ENCODE measurements around the gene KRT32.
"Not testable (repeated sequence)": the region's sequence is repeated elsewhere in the genome, so short reads cannot be mapped to it uniquely, and the experiment has no call there.

The KRT32 gene

GRCh38 chr17:41463746-41464145, 3.4 kb downstream of the KRT32 start:
- DNase-seq = no peak

- no peak for DNase-seq
Measured at GRCh38 chr17:41462705-41463104, 4.5 kb downstream of the KRT32 start.

- DNase-seq = no peak
Measured at GRCh38 chr17:41457676-41458075, 9.5 kb downstream of the KRT32 start.

DNA sequence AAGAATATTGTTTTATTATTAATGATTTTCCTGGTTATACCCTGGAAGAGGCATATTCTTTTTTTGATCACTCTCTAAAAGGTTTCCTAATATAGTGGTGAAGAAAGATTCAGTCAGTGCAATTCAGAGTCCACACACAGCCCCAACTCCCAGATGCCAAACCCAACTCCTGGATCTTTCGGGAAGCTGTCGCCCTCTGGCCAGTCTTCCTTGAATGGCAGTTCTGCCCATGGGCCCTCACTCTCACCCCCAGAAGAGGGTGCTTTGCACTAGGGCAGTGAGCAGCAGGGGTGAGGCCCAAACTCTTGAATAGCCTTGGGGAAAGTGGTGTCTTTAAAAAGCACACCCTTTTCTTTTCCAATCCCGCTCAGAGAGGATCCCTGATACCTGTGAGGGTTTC, 11.0 kb downstream of the KRT32 start:
- DNase-seq = no peak

GRCh38 chr17:41455236-41455635, 11.9 kb downstream of the KRT32 start:
- DNase-seq = no peak

DNA sequence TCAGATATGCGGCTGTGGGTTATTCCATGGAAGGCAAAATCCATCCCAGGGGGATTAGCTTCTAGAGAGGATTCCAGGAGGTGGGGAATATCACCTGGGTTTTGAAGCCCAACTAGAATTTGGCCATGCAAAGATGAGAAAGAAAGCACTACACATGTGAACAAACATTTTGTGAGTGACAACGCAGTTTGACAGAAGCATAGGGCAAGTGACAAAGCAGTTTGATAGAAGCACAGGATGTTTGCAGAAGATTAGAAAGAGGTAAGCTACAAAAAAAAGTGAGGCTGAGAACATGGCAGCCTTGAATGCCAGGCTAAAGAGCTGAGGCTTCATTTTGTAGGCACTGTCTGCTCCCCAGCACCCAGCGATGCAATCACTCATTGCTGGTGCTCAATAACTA, 14.1 kb downstream of the KRT32 start:
- DNase-seq = no peak

- DNase-seq = no peak
Measured at GRCh38 chr17:41452281-41452680, 14.9 kb downstream of the KRT32 start.

- DNase-seq = no peak
Measured at GRCh38 chr17:41451154-41451728, 15.9 kb downstream of the KRT32 start.

- no peak for DNase-seq
Measured at GRCh38 chr17:41449008-41449407, 18.2 kb downstream of the KRT32 start.

DNA sequence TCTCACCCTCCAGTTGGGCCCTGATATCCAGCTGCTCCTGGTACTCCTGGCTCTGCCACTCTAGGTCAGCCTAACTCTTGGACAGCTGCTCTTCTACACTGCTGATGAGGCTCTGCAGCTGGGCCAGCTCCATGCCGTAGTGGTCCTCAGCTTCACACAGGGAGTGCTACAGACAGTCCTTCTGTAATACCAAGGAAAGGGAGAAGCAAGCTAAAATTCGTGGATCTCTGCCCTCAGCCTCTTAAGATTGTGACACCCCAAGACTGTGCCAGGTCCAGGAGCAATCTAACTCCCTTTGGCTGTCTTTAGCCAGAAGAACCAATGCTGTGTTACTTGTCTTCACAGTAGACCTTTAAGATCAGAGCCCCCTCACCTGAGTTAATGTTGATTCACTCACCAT, 18.7 kb downstream of the KRT32 start:
- DNase-seq = no peak

DNA sequence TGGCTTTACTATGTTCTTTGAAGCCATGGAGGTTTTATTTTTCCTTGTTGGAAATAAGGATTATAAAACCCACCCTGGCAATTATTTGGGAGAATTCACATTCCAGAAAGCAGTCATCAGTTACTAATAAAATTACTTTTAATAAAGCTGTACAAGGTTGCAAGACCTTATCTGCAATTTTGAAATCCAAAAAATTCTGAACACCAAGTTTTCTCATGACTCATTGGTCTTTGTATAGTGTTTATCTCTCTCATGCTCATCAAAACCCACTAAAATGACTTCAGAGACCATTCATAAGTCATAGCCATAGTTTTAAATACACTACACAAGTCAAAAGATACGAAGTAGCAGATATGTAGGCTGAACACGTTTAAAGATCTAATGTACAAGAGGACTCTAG, 20.4 kb downstream of the KRT32 start:
- no peak for DNase-seq

DNA sequence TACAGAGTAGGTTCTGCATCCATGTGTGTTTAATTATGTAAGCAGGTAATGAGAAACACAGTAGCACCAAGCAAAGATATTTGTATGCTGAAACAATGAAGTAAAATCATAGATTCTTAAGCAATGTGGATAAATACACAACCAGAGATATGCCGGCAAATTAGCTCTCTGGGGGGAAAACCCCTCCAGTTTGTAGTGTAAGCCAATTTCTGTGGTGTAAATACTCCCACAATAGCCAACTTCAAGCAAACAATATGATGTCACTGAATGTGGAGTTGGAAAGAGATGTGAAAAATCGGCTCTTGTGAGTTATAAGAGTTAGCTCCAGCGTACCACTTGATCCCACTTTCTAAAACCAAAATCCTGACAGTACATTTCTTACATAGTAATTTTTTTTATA, 22.5 kb downstream of the KRT32 start:
- DNase-seq = no peak

DNA sequence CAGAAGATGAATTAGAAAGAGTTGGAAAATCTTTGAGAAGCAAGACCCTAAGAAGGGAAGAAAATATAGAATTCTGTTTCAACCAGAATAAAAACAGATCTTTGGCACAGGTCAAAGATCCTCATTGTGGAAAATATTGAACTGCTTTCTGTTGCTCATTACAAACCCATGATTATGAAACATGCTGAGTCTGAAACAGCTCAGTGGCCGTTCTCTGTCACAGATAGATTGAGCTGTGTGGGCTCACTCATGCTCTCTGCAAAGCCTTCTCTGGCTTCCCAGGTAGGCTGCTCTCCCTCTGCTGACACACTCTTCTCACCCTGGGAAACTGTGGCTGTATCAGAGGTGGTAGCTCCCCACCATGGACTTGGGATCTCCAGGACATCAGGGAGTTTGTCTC, 23.0 kb downstream of the KRT32 start:
- no peak for DNase-seq

GRCh38 chr17:41442739-41443138, 24.4 kb downstream of the KRT32 start:
- DNase-seq = no peak

DNA sequence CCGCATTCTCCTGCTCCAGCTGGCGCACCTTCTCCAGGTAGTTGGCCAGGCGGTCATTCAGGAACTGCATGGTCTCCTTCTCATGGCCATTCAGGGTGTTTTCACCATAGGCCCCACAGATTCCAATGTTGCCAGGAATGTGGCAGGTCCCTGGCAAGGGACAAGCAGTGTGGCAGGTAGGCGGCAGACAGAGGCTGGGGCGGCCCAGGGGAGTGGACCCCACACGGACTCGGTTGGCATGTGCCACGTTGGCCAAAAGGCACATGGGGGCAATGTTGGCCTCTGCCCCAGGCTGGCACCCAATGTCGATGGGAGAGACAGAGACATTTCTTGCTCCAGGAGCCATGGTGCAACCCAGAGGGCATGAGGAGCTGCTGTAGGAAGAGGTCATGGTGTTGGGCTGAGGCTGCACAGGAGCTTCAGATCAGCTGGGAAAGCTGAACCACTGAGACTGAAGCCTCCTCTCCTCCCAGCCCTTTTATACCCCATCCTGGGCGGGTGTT, 26.6 kb downstream of the KRT32 start, which contains the start of gene KRT38:
TSS of gene KRT38 (minus strand) at position 453 of the 503 bp plus-strand sequence. CDS start at position 391, 62 bp downstream.
- DNase-seq = no peak

- DNase-seq = no peak
Measured at GRCh38 chr17:41439375-41439774, 27.8 kb downstream of the KRT32 start.

DNA sequence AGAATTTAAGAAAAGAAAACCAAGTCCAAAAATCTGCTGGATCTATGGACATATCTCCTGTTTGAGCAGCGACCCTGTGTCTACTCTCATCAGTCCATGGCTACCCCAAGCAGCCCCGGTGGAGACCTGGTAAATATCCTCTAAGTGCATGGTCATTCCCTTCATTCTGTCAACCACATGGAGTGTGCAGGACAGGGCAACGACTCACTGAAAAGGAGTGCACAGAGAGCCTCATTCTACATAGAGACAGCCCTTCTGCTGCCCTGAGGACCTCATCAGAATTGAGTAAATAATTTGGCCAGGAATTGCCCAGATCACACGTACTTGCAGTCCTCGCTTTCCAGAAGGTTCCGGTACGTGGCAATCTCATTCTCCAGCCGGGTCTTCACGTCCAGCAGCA, 29.4 kb downstream of the KRT32 start:
- no peak for DNase-seq

DNA sequence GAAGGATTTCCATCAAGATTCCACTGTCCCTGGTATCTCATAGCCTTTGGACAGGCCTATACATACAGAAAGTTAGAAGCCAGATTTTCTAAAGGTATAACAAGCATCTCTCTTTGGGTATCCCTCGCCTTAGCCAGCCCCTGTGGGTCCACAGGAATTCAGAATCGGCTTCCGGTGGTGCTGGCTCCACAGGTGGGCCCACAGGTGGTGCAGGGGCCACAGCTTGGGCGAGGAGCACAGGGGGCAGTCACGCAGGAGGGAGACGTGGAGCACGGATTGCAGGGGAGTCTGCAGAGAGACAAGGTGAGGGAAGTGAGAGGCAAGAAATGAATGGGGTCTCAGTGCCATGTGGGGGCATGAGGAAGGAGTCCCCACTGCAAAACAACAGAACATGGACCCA, 29.9 kb downstream of the KRT32 start:
- DNase-seq = no peak

DNA sequence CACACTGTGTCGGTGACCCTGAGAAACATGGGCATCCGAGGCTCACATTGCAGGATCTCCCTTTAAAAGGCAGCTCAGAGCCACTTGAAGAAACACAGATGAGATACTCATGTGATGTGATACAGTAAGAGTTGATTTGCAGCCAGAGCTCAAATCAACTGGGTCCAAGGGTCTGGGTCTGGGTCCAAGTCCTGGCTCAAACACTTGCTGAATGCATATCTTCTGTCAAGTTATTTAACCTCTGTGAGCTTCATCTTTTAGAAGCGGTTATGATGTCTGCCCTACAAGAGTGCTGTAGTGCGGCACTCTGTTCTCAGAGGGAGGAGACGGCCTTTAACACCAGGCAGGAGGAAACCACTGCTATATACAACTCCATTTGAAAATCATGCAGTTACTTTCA, 32.8 kb downstream of the KRT32 start:
- no peak for DNase-seq

DNA sequence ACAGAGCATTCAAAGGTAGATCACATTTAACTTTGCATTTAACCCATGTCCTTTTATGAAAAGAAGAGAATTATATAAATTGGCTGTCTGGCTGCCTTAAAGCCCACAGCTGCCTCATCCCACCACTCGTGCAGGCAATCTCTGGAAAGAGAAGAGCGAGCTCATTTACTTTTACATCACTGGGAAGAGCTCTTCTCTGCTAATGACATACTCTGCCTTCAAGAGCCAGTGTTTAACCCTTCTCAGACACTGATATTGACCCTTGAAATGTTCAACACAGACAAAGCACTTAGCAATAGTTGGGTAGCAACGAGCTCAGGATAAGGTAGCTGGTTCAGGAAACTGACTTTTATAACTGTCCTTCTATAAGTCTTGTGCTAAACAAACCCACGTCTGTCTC, 33.2 kb downstream of the KRT32 start:
- no peak for DNase-seq

DNA sequence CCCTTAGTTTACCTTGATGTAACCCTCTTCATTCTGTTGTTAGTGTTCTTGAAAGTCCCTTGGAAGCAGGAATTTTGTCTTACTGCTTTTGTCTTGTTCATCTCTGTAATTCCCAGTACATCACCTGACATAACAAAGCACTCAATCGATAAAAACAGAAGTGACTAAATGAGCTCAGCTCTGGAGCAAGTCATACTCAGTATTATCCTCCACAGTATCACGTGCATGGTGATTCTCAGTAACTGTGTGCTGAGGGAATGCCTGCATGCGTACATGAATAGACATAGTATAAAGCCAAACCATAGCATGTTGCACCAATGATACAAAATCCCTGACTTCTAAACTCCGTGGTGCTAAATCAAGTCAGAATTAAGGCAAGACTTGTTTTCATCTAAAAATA, 33.6 kb downstream of the KRT32 start:
- no peak for DNase-seq

DNA sequence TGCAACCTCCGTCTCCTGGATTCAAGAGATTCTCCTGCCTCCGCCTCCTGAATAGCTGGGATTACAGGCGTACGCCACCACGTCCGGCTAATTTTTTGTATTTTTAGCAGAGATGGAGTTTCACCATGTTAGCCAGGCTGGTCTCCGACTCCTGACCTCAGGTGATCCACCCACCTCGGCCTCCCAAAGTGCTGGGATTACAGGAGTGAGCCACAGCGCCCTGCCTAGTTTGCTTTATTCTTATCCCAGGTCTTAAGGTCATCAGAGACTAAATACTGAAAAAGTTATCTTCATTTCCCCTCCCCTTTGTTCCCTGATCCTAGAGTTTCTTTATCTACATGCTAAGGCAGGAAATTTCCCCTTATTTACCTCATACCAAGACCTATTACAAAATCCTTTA, 36.8 kb downstream of the KRT32 start:
- not testable (repeated sequence) for DNase-seq

- DNase-seq = no peak
Measured at GRCh38 chr17:41429667-41430066, 37.5 kb downstream of the KRT32 start.

- no peak for DNase-seq
Measured at GRCh38 chr17:41428591-41429291, 38.4 kb downstream of the KRT32 start.
